ENCODE results near the gene SOWAHA.

The SOWAHA gene

GRCh38 chr5:132766020-132766805 is 46.9 kb upstream of the SOWAHA start:
- TF ChIP-seq CTCF (conservative IDR thresholded peaks at IDR 0.05; ENCODE audit: low read depth, low read length): no peak
- Histone ChIP-seq H3K4me2 (no peak overlapping the region), H3K27ac (no peak overlapping the region), H2AFZ (ENCODE audit: low read depth) (no peak overlapping the region), H3K27me3 (ENCODE audit: insufficient read depth, low read depth) (no peaks in the 10 kb centered on the region), H3K9ac (no peak overlapping the region), H4K20me1 (ENCODE audit: insufficient read depth) (no peaks in the 10 kb centered on the region), H3K4me3 (IDR thresholded peaks at IDR 0.05; ENCODE audit: insufficient read depth, low read depth, low read length) (no peak overlapping the region), H3K4me1 (ENCODE audit: low read depth, poor library complexity, severe bottlenecking) (no peaks in the 10 kb centered on the region), H3K36me3 (ENCODE audit: insufficient read depth) (no peaks in the 10 kb centered on the region), H3K79me2 (ENCODE audit: insufficient read depth, low read depth) (no peaks in the 10 kb centered on the region)

GRCh38 chr5:132766806-132767055 is 46.4 kb upstream of the SOWAHA start:
- Histone ChIP-seq H3K27ac (no peak overlapping the region), H3K79me2 (ENCODE audit: insufficient read depth, low read depth) (no peaks in the 10 kb centered on the region), H3K4me2 (no peak overlapping the region), H2AFZ (ENCODE audit: low read depth) (no peak overlapping the region), H3K36me3 (ENCODE audit: insufficient read depth) (no peaks in the 10 kb centered on the region), H3K9ac (no peak overlapping the region), H4K20me1 (ENCODE audit: insufficient read depth) (no peaks in the 10 kb centered on the region), H3K4me1 (ENCODE audit: low read depth, poor library complexity, severe bottlenecking) (no peaks in the 10 kb centered on the region), H3K27me3 (ENCODE audit: insufficient read depth, low read depth) (no peaks in the 10 kb centered on the region), H3K4me3 (IDR thresholded peaks at IDR 0.05; ENCODE audit: insufficient read depth, low read depth, low read length) (no peak overlapping the region)
- TF ChIP-seq CTCF (conservative IDR thresholded peaks at IDR 0.05; ENCODE audit: low read depth, low read length): no peak

GRCh38 chr5:132767150-132767549 is 46.0 kb upstream of the SOWAHA start:
- no peak overlapping the region for H3K4me2 ChIP-seq
- no peak overlapping the region for H3K4me3 ChIP-seq (IDR thresholded peaks at IDR 0.05; ENCODE audit: insufficient read depth, low read depth, low read length)
- no peaks in the 10 kb centered on the region for H3K36me3 ChIP-seq (ENCODE audit: insufficient read depth)
- TF ChIP-seq CTCF (conservative IDR thresholded peaks at IDR 0.05; ENCODE audit: low read depth, low read length): no peak
- no peaks in the 10 kb centered on the region for H3K4me1 ChIP-seq (ENCODE audit: low read depth, poor library complexity, severe bottlenecking)
- H3K27me3 ChIP-seq (ENCODE audit: insufficient read depth, low read depth): no peaks in the 10 kb centered on the region
- no peak overlapping the region for H3K9ac ChIP-seq
- H3K27ac ChIP-seq: no peak overlapping the region
- H3K79me2 ChIP-seq (ENCODE audit: insufficient read depth, low read depth): 0 out of 2 replicates have a peak, but pooled peaks cover 4% of the 10 kb centered on the region
- no peak overlapping the region for H2AFZ ChIP-seq (ENCODE audit: low read depth)
- H4K20me1 ChIP-seq (ENCODE audit: insufficient read depth): no peaks in the 10 kb centered on the region

GRCh38 chr5:132768485-132768868 is 44.6 kb upstream of the SOWAHA start:
- Histone ChIP-seq H2AFZ (ENCODE audit: low read depth) (no peak overlapping the region), H3K4me2 (no peak overlapping the region), H3K4me1 (ENCODE audit: low read depth, poor library complexity, severe bottlenecking) (peaks cover 4% of the 10 kb centered on the region), H3K27me3 (ENCODE audit: insufficient read depth, low read depth) (no peaks in the 10 kb centered on the region), H4K20me1 (ENCODE audit: insufficient read depth) (no peaks in the 10 kb centered on the region), H3K9ac (no peak overlapping the region), H3K4me3 (IDR thresholded peaks at IDR 0.05; ENCODE audit: insufficient read depth, low read depth, low read length) (no peak overlapping the region), H3K36me3 (ENCODE audit: insufficient read depth) (no peaks in the 10 kb centered on the region), H3K79me2 (ENCODE audit: insufficient read depth, low read depth) (0 out of 2 replicates have a peak, but pooled peaks cover 4% of the 10 kb centered on the region), H3K27ac (no peak overlapping the region)
- no peak for TF ChIP-seq CTCF (conservative IDR thresholded peaks at IDR 0.05; ENCODE audit: low read depth, low read length)

All from KMS-11 (cell line).